Prostate gland (tissue), 2 donors: ENCODE data around the gene SGSM2. TPM values are rescaled to one million over a fixed set of nuclear protein-coding genes. Genes with fewer than 3 reads are reported as not detected.

Source experiments
- DNase-seq: peaks from one replicate; pipeline ENCODE4 v3.0.0-alpha.2; 2019; ENCODE audit warnings: low spot score
- H3K27ac ChIP-seq, 2 donors: fragments of 200-600 bp; sonication (generic); 2 replicates each; pipeline ENCODE4 v1.5.1; 2017 to 2019
- H3K27me3 ChIP-seq: fragments of 200-600 bp; sonication (generic); replicated peaks from 2 replicates; pipeline ENCODE4 v1.5.1; 2019; ENCODE audit not compliant: insufficient read depth
- H3K36me3 ChIP-seq, 2 donors: fragments of 200-600 bp; sonication (generic); 1 replicate in 1 of 2; 2 replicates in 1 of 2; pipeline versions ENCODE4 v1.5.1 to v1.8.1; 2017 to 2019
- H3K4me1 ChIP-seq: fragments of 200-600 bp; sonication (generic); replicated peaks from 2 replicates; pipeline ENCODE4 v1.5.1; 2019
- H3K4me3 ChIP-seq, 2 donors: fragments of 200-600 bp; sonication (generic); 2 replicates each; pipeline ENCODE4 v1.5.1; 2017 to 2019
- H3K9me3 ChIP-seq: fragments of 200-600 bp; sonication (generic); 2 replicates; pipeline ENCODE4 v1.5.1; 2017
- POLR2A ChIP-seq: fragments of 450-650 bp; IDR thresholded peaks from one replicate; pipeline ENCODE4 v1.6.1; 2016; ENCODE audit warnings: antibody characterized with exemption, mild to moderate bottlenecking
- POLR2AphosphoS5 ChIP-seq: sonication (generic); formaldehyde crosslinking; IDR thresholded peaks from one replicate; pipeline ENCODE4 v1.6.1; 2017; ENCODE audit warnings: antibody characterized with exemption
- WGBS: methylation state at CpG from one replicate; pipeline ENCODE4 v1.1.5; 2018; 5-methylcytosine and 5-hydroxymethylcytosine counted together
- intact Hi-C: fragments of 100-400 bp; cut with DNase I; formaldehyde crosslinking; loops from one replicate; pipeline ENCODE4 v1.14.2; 2022
- total RNA-seq, 2 donors: library from RNA; depleted of rRNA; stranded (reverse); fragments of >200 nt; gene quantifications; one replicate each; pipeline ENCODE4 v1.1.0, GENCODE V29; 2016
- TF ChIP-seq, protein P1 (sequence below), 4 experiments: fragments of 200-600 bp in 2 of 4; fragments of 450-650 bp in 2 of 4; sonication (generic) in 2 of 4; IDR thresholded peaks; 1 replicate in 3 of 4; 2 replicates in 1 of 4; pipeline ENCODE4 v1.5.1; 2016 to 2019; ENCODE audit warnings: antibody characterized with exemption in 4 of 4, mild to moderate bottlenecking in 2 of 4, moderate library complexity in 2 of 4

The SGSM2 gene
- total RNA-seq, 2 donors from 2014 or later: 118 to 172 TPM

DNA sequence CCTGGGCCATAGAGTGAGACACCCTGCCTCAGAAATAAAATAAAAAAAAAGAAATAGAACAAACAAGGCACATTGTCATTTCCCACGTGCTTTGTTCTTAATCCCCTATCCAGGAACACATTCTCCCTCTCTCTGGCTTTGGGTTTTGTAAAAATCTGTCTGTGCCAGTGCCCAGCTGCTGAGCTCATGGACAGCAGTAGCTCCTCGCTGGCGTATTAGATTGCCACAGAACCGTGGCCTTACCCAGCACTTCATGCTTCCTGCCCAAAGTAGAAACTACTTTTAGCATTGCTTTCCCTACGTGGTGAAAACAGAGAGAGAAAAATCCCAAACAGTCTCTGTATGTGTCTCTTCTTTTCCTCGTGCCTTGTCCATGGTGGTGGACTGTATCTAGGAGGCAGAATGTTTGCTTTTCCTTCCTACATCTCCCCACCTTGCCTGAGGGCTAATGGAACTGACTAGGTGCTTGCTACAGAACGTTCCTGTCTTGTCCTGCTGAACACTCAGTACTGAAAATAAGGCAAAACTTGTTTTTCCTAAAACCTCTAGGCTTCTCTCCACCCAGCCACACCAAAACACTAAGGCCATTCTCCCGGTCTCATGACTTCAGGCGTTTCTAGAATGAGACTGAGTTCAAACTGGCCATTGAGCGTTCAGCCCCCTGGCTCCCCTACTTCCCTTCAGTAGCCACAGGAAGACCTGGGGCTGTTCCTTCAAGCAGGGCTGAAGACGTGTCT lies 37.4 kb downstream of the SGSM2 start:
- peaks cover 0 to 13% of the 10 kb centered on the region in 2 donors for H3K36me3 ChIP-seq
- peak overlapping the region; percentile 53 to 54 for H3K27ac ChIP-seq
- H3K9me3 ChIP-seq: no peaks in the 10 kb centered on the region
- DNase-seq: no peak
- H3K27me3 ChIP-seq: no peaks in the 10 kb centered on the region
- peaks cover 3% of the 10 kb centered on the region for H3K4me1 ChIP-seq
- TF ChIP-seq POLR2AphosphoS5 (peak; percentile 7), POLR2A (no peak)
- TF ChIP-seq, protein P1, sequence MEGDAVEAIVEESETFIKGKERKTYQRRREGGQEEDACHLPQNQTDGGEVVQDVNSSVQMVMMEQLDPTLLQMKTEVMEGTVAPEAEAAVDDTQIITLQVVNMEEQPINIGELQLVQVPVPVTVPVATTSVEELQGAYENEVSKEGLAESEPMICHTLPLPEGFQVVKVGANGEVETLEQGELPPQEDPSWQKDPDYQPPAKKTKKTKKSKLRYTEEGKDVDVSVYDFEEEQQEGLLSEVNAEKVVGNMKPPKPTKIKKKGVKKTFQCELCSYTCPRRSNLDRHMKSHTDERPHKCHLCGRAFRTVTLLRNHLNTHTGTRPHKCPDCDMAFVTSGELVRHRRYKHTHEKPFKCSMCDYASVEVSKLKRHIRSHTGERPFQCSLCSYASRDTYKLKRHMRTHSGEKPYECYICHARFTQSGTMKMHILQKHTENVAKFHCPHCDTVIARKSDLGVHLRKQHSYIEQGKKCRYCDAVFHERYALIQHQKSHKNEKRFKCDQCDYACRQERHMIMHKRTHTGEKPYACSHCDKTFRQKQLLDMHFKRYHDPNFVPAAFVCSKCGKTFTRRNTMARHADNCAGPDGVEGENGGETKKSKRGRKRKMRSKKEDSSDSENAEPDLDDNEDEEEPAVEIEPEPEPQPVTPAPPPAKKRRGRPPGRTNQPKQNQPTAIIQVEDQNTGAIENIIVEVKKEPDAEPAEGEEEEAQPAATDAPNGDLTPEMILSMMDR (IDR thresholded peaks at IDR 0.05): no peak
- WGBS: 42% methylated on average over 11 of the region's 11 CpGs
- no peak overlapping the region for H3K4me3 ChIP-seq
- intact Hi-C loops: no loop called here

DNA sequence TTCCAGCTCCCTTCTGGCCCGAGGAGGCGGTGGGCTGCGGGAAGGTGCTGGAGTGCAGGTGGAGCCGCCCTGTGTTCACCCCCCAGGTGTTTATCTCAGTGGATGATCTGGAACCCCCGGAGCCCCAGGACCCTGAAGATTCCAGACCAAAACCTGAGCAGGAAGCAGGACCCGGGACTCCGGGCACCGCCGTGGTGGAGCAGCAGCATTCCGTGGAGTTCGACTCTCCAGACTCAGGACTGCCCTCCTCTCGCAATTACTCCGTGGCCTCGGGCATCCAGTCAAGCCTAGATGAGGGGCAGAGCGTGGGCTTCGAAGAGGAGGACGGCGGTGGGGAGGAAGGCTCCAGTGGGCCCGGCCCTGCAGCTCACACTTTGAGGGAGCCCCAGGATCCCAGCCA lies 38.1 kb downstream of the SGSM2 start:
- H3K27me3 ChIP-seq: no peaks in the 10 kb centered on the region
- TF ChIP-seq, protein P1 (IDR thresholded peaks at IDR 0.05): no peak
- H3K36me3 ChIP-seq: peaks cover 0 to 13% of the 10 kb centered on the region in 2 donors
- H3K27ac ChIP-seq: peak overlapping the region; percentile 53 to 54
- no peaks in the 10 kb centered on the region for H3K9me3 ChIP-seq
- H3K4me3 ChIP-seq: no peak overlapping the region
- WGBS: 76% methylated on average over 19 of the region's 19 CpGs
- no peak for DNase-seq
- H3K4me1 ChIP-seq: peaks cover 3% of the 10 kb centered on the region
- intact Hi-C loops: no loop called here

DNA sequence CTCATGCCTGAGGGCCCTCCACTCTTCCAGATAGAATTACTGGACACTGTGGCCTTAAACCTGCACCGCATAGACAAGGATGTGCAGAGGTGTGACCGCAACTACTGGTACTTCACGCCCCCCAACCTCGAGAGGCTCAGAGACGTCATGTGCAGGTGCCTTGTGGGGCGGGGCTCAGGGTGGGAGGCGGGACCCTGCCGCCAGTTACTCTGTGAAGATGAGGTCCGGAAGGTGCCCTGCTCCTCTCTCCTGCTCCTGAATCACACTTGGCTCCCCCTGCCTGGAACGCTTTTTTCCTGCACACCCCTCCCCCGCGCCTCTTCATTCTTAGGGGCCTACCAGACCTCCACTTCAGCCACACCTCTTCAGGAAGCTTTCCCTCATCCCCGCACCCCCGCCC lies 38.8 kb downstream of the SGSM2 start:
- no peak for DNase-seq
- TF ChIP-seq, protein P1 (IDR thresholded peaks at IDR 0.05): no peak
- no peak for TF ChIP-seq POLR2AphosphoS5
- no peak for TF ChIP-seq POLR2A
- H3K27ac ChIP-seq: no peak overlapping the region
- intact Hi-C loops: no loop called here
- no peaks in the 10 kb centered on the region for H3K9me3 ChIP-seq
- H3K36me3 ChIP-seq: peaks cover 0 to 13% of the 10 kb centered on the region in 2 donors
- H3K4me1 ChIP-seq: peaks cover 3% of the 10 kb centered on the region
- H3K4me3 ChIP-seq: no peak overlapping the region
- 87% methylated on average over 14 of the region's 14 CpGs for WGBS
- no peaks in the 10 kb centered on the region for H3K27me3 ChIP-seq

DNA sequence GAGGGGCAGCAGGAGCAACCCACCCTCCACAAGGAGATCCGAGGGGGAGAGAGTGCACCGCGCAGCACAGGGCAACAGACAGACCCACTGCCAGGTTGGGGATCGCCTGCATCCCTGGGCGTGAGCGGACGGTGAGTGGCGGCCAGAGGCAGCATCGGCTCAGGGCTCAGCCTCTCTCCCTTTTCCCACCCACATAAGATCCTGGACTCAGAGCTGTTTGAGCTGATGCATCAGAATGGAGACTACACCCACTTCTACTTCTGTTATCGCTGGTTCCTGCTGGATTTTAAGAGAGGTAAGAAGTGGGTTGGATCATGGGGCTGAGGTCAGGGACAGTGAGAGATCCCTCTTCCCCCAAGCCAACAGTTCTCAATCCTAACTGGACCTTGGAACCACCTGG lies 40.4 kb downstream of the SGSM2 start:
- H3K27ac ChIP-seq: no peak overlapping the region
- H3K27me3 ChIP-seq: no peaks in the 10 kb centered on the region
- TF ChIP-seq, protein P1 (IDR thresholded peaks at IDR 0.05): no peak
- TF ChIP-seq POLR2AphosphoS5: no peak
- no peak for TF ChIP-seq POLR2A
- no peak for DNase-seq
- H3K9me3 ChIP-seq: no peaks in the 10 kb centered on the region
- H3K4me3 ChIP-seq: no peak overlapping the region
- H3K4me1 ChIP-seq: peaks cover 3% of the 10 kb centered on the region
- 88% methylated on average over 10 of the region's 10 CpGs for WGBS
- peaks cover 0 to 13% of the 10 kb centered on the region in 2 donors for H3K36me3 ChIP-seq
- intact Hi-C loops: no loop called here

DNA sequence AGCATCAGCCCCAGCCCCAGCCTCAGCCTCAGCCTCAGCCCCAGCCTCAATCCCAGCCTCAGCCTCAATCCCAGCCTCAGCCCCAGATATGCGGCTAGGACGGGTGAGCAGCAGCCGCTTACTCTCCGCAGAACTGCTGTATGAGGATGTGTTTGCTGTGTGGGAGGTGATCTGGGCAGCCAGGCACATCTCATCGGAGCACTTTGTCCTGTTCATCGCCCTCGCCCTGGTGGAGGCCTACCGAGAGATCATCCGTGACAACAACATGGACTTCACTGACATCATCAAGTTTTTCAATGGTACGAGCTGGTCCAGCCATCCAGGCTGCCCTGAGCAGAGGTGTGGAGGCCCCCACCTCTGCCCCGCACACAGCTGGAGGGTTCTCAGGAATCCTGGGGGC lies 41.6 kb downstream of the SGSM2 start:
- TF ChIP-seq POLR2A (no peak), POLR2AphosphoS5 (no peak)
- TF ChIP-seq, protein P1 (IDR thresholded peaks at IDR 0.05): no peak
- Histone ChIP-seq H3K9me3 (no peaks in the 10 kb centered on the region), H3K4me1 (peaks cover 12% of the 10 kb centered on the region), H3K4me3 (no peak overlapping the region), H3K36me3 (peaks cover 0 to 1% of the 10 kb centered on the region in 2 donors), H3K27ac (no peak overlapping the region), H3K27me3 (no peaks in the 10 kb centered on the region)
- intact Hi-C loops: no loop called here
- WGBS: 85% methylated on average over 11 of the region's 11 CpGs
- DNase-seq: no peak
